Parathyroid adenoma (tissue), 2 donors: Measurements from ENCODE around the gene SPHK2.
"Not testable (repeated sequence)": the region's sequence is repeated elsewhere in the genome, so short reads cannot be mapped to it uniquely, and the experiment has no call there.

Source experiments
- H2AFZ ChIP-seq: fragments of 300-600 bp; sonication (generic); one replicate; pipeline ENCODE4 v1.7.0; 2017; ENCODE audit warnings: antibody characterized with exemption, mild to moderate bottlenecking
- H3K27ac ChIP-seq: fragments of 300-600 bp; sonication (generic); one replicate; pipeline ENCODE4 v1.7.0; 2017
- H3K27me3 ChIP-seq: fragments of 300-600 bp; sonication (generic); one replicate; pipeline ENCODE4 v1.7.0; 2017; ENCODE audit warnings: low read length; ENCODE audit not compliant: control insufficient read depth, insufficient read depth
- H3K36me3 ChIP-seq: fragments of 300-600 bp; sonication (generic); one replicate; pipeline ENCODE4 v1.7.0; 2017; ENCODE audit warnings: low read length; ENCODE audit not compliant: control insufficient read depth, insufficient read depth
- H3K4me1 ChIP-seq: fragments of 300-600 bp; sonication (generic); one replicate; pipeline ENCODE4 v1.7.0; 2017; ENCODE audit warnings: control low read depth
- H3K4me2 ChIP-seq: fragments of 300-600 bp; sonication (generic); one replicate; pipeline ENCODE4 v1.7.0; 2017; ENCODE audit warnings: low read length
- H3K4me3 ChIP-seq: fragments of 300-600 bp; sonication (generic); one replicate; pipeline ENCODE4 v1.7.0; 2017; ENCODE audit warnings: low read depth, low read length
- H3K79me2 ChIP-seq: fragments of 300-600 bp; sonication (generic); one replicate; pipeline ENCODE4 v1.7.0; 2017; ENCODE audit warnings: control low read depth
- H3K9ac ChIP-seq: fragments of 300-600 bp; sonication (generic); one replicate; pipeline ENCODE4 v1.7.0; 2017; ENCODE audit warnings: mild to moderate bottlenecking
- H3K9me3 ChIP-seq: fragments of 300-600 bp; sonication (generic); one replicate; pipeline ENCODE4 v1.7.0; 2017; ENCODE audit warnings: low read length; ENCODE audit not compliant: control insufficient read depth
- CTCF ChIP-seq: fragments of 300-600 bp; sonication (generic); IDR thresholded peaks from one replicate; pipeline ENCODE4 v1.7.0; 2017; ENCODE audit warnings: antibody characterized with exemption, mild to moderate bottlenecking
- donor health status: primary hyperparathyroidism.

Gene SPHK2

GRCh38 chr19:48575931-48576622 is 43.2 kb upstream of the SPHK2 start:
- Histone ChIP-seq H3K27me3 (no peaks in the 10 kb centered on the region), H3K79me2 (no peaks in the 10 kb centered on the region), H3K9me3 (no peaks in the 10 kb centered on the region), H3K27ac (no peak overlapping the region), H3K4me3 (no peak overlapping the region), H3K36me3 (no peaks in the 10 kb centered on the region), H3K4me2 (no peak overlapping the region), H3K9ac (no peak overlapping the region), H3K4me1 (no peaks in the 10 kb centered on the region), H2AFZ (no peak overlapping the region)
- TF ChIP-seq CTCF: no peak

DNA sequence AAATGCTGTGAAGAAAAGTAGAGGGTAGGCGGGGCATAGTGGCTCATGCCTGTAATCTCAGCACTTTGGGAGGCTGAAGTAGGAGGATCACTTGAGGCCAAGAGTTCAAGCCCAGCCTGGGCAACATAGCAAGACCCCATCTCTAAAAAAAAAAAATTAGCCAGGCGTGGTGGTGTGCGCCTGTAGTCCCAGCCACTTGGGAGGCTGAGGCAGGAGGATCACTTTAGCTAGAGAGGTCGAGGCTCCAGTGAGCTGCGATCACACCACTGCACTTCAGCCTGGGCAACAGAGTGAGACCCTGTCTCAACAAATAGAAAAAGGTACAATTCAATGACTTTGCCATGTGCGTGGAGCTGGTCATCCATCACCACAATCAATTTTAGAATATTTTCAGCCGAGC is 41.4 kb upstream of the SPHK2 start:
- not testable (repeated sequence) for H2AFZ ChIP-seq, H3K79me2 ChIP-seq, H3K27me3 ChIP-seq

GRCh38 chr19:48578891-48579290 is 40.4 kb upstream of the SPHK2 start:
- no peak overlapping the region for H3K9ac ChIP-seq
- no peak overlapping the region for H2AFZ ChIP-seq
- no peak overlapping the region for H3K27ac ChIP-seq
- no peaks in the 10 kb centered on the region for H3K9me3 ChIP-seq
- H3K4me1 ChIP-seq: peaks cover under 1% of the 10 kb centered on the region
- no peaks in the 10 kb centered on the region for H3K36me3 ChIP-seq
- H3K79me2 ChIP-seq: no peaks in the 10 kb centered on the region
- H3K27me3 ChIP-seq: no peaks in the 10 kb centered on the region
- H3K4me3 ChIP-seq: no peak overlapping the region
- no peak overlapping the region for H3K4me2 ChIP-seq
- TF ChIP-seq CTCF: no peak

More for the DNA sequence above, 41.4 kb upstream of the SPHK2 start:
- not testable (repeated sequence) for H3K9ac ChIP-seq, H3K9me3 ChIP-seq, H3K27ac ChIP-seq, H3K4me2 ChIP-seq, H3K36me3 ChIP-seq, H3K4me1 ChIP-seq, H3K4me3 ChIP-seq

DNA sequence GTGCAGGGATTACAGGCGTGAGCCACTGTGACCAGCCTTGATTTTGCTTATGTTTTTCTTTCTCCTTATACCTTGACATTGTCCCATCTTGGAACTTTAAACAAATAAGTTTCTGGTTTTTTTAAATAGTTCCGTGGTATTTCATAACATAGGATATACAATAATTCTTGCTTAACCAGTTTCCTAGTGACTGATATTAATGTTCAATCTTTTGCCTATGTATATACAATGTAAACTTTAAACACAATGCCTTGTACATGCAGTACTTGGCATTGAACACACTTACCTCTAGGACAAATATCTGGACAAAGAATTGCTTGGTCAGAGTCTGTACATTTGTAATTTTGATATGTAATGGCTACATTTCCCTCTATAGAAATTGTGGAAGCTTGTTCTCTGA is 37.1 kb upstream of the SPHK2 start:
- Histone ChIP-seq H3K9ac (no peak overlapping the region), H3K27me3 (no peaks in the 10 kb centered on the region), H3K27ac (no peak overlapping the region), H3K36me3 (no peaks in the 10 kb centered on the region), H3K4me1 (peaks cover 4% of the 10 kb centered on the region), H3K4me3 (no peak overlapping the region), H3K4me2 (no peak overlapping the region), H2AFZ (no peak overlapping the region), H3K79me2 (no peaks in the 10 kb centered on the region), H3K9me3 (no peaks in the 10 kb centered on the region)
- TF ChIP-seq CTCF: no peak

- Histone ChIP-seq H2AFZ (no peak overlapping the region), H3K4me2 (no peak overlapping the region), H3K9ac (no peak overlapping the region), H3K36me3 (no peaks in the 10 kb centered on the region), H3K27me3 (no peaks in the 10 kb centered on the region), H3K4me3 (no peak overlapping the region), H3K9me3 (no peaks in the 10 kb centered on the region), H3K27ac (no peak overlapping the region), H3K4me1 (peaks cover 4% of the 10 kb centered on the region), H3K79me2 (no peaks in the 10 kb centered on the region)
- TF ChIP-seq CTCF: no peak
Observed at GRCh38 chr19:48587387-48587786, 31.9 kb upstream of the SPHK2 start.
